MCF 10A (cell line): ENCODE measurements around the gene ETS2. TPM values are rescaled to one million over a fixed set of nuclear protein-coding genes. Genes with fewer than 3 reads are reported as not detected.

Experiments used
- BruUV-seq: library from RNA; stranded (reverse); fragments of 400-500 nt; replicated peaks from 2 replicates; lab custom pipeline; 2021; lab: Mats Ljungman, UMichigan
- CTCF ChIA-PET: fragments of 300-600 bp; sonication (Branson Sonifier 250); formaldehyde crosslinking; extraction: SDS; loops from one replicate; lab custom pipeline; 2021; ENCODE audit warnings: antibody characterized with exemption, inconsistent platforms; lab: Yijun Ruan, JAX
- POLR2A ChIA-PET: fragments of 300-600, 350-650 bp; sonication (Branson Sonifier 250); formaldehyde crosslinking; extraction: SDS; loops from one replicate; lab custom pipeline; 2020; ENCODE audit warnings: antibody characterized with exemption, inconsistent platforms; lab: Yijun Ruan, JAX
- DNase-seq: peaks from one replicate; pipeline ENCODE4 v3.0.0-alpha.2; 2018; ENCODE audit not compliant: unreplicated experiment
- H3K27ac Mint-ChIP-seq: one replicate; pipeline ENCODE4 v1.8.0; 2022; ENCODE audit warnings: mild to moderate bottlenecking, low read depth, mixed read lengths; ENCODE audit not compliant: unreplicated experiment
- H3K27me3 Mint-ChIP-seq: one replicate; pipeline ENCODE4 v1.8.0; 2022; ENCODE audit warnings: mixed read lengths; ENCODE audit not compliant: insufficient read depth, unreplicated experiment
- H3K36me3 Mint-ChIP-seq: one replicate; pipeline ENCODE4 v1.8.0; 2022; ENCODE audit warnings: mild to moderate bottlenecking, moderate library complexity, mixed read lengths; ENCODE audit not compliant: insufficient read depth, unreplicated experiment
- H3K4me1 Mint-ChIP-seq: one replicate; pipeline ENCODE4 v1.8.0; 2022; ENCODE audit warnings: mixed read lengths; ENCODE audit not compliant: insufficient read depth, unreplicated experiment
- H3K4me3 Mint-ChIP-seq: one replicate; pipeline ENCODE4 v1.8.0; 2022; ENCODE audit warnings: mild to moderate bottlenecking, moderate library complexity, mixed read lengths; ENCODE audit not compliant: unreplicated experiment
- H3K9me3 Mint-ChIP-seq: one replicate; pipeline ENCODE4 v1.8.0; 2022; ENCODE audit warnings: mixed read lengths; ENCODE audit not compliant: unreplicated experiment
- intact Hi-C: fragments of 100-400 bp; cut with micrococcal nuclease; formaldehyde crosslinking; loops from 2 replicates; pipeline ENCODE4 v1.14.1; 2022
- total RNA-seq: library from RNA; stranded (reverse); gene quantifications from 2 replicates; pipeline ENCODE4 v1.2.3, GENCODE V29; 2022
- TF ChIP-seq, protein P1 (sequence below): fragments of 200-600 bp; IDR thresholded peaks from one replicate; pipeline ENCODE4 v1.8.0; 2022; ENCODE audit warnings: antibody characterized with exemption, mild to moderate bottlenecking; ENCODE audit not compliant: unreplicated experiment

ETS2 gene
- total RNA-seq, 1 experiment from 2014 or later: 109 TPM

DNA sequence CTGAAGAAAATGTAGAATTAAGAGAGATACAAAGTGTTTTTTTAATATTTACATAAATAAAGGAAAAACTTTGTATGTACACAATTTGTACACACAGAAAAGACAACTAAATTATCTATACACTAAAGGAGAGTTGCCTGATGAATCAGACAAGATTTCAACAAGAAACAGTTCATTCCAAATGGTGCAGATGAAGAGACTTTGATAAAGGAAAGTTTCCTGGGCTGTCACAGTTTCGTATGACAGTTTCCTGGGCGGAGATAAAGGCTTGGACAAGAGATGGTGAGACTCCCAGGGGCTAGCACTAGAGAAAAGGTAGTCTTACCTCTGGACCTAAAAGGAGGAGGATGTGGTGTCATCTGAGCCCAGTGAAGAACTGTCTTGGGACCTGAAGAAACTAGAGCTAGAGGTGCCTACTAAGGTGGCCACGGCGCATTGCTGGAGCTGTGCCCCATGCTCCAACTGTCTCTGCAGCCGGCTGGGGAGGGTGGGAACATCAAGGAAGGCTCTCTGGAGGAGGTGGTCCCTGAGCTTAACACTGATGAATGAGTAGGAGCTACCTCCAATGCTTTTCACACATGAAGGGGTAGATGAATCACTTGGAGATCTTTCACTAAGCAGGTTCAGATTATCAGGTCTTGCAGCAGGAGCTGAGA, 32.2 kb downstream of the ETS2 start:
- POLR2A ChIA-PET: interaction anchor here (0.7 to 4.0 kb wide), 6 partner anchors 15 to 156 kb away, joined by 3 to 28 read pairs (median 12); no protein-coding TSS in a partner anchor
- TF ChIP-seq, protein P1, sequence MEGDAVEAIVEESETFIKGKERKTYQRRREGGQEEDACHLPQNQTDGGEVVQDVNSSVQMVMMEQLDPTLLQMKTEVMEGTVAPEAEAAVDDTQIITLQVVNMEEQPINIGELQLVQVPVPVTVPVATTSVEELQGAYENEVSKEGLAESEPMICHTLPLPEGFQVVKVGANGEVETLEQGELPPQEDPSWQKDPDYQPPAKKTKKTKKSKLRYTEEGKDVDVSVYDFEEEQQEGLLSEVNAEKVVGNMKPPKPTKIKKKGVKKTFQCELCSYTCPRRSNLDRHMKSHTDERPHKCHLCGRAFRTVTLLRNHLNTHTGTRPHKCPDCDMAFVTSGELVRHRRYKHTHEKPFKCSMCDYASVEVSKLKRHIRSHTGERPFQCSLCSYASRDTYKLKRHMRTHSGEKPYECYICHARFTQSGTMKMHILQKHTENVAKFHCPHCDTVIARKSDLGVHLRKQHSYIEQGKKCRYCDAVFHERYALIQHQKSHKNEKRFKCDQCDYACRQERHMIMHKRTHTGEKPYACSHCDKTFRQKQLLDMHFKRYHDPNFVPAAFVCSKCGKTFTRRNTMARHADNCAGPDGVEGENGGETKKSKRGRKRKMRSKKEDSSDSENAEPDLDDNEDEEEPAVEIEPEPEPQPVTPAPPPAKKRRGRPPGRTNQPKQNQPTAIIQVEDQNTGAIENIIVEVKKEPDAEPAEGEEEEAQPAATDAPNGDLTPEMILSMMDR: no peak
- DNase-seq: no peak
- Mint-ChIP-seq H3K4me1 (peaks cover 35% of the 10 kb centered on the region), H3K27me3 (no peaks in the 10 kb centered on the region), H3K9me3 (no peaks in the 10 kb centered on the region), H3K27ac (peak overlapping the region; percentile 46), H3K4me3 (no peak overlapping the region), H3K36me3 (no peaks in the 10 kb centered on the region)
- intact Hi-C loops: loop anchor here (2.0 kb wide), 1 partner anchor 27 kb away; no protein-coding TSS in a partner anchor
- no TSS peak for BruUV-seq
- CTCF ChIA-PET: interaction anchor here (0.6 to 2.2 kb wide), 4 partner anchors 11 to 1137 kb away, joined by 3 to 6 read pairs (median 4); no protein-coding TSS in a partner anchor

DNA sequence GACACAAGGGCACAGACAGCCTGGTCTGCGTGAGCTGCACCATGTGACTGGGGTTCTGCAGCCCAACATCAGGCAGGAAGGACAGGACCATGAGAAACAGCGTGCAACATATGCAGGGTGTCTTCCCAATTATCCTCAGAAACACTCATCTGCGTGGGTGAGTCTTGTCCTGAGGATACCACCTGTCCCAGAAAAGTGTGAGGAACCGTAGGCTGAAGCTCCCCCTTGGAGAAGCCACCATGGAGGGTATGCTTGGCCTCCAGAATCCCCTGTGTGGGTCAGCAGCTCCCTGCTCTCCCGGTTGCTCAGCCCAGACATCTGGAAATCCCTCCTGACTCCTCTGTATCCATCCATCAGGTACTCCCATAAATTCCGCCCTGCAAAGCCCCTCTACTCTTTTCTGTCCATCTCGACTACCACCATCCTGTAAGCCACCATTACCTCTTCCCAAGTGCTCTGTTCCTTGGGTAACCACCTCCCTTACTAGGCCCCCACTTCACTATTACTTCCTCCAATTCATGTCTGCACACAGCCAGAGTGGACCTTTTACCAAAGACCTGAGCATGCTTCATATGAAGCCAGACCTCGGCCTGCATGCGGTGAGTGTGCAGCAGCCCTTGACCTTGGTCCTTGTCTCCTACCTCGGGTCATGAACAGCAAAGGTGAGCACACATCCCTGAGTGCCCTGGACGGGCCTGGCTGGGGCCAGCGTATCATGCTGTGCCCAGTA, 33.0 kb downstream of the ETS2 start:
- H3K27ac Mint-ChIP-seq: peak overlapping the region; percentile 88

DNA sequence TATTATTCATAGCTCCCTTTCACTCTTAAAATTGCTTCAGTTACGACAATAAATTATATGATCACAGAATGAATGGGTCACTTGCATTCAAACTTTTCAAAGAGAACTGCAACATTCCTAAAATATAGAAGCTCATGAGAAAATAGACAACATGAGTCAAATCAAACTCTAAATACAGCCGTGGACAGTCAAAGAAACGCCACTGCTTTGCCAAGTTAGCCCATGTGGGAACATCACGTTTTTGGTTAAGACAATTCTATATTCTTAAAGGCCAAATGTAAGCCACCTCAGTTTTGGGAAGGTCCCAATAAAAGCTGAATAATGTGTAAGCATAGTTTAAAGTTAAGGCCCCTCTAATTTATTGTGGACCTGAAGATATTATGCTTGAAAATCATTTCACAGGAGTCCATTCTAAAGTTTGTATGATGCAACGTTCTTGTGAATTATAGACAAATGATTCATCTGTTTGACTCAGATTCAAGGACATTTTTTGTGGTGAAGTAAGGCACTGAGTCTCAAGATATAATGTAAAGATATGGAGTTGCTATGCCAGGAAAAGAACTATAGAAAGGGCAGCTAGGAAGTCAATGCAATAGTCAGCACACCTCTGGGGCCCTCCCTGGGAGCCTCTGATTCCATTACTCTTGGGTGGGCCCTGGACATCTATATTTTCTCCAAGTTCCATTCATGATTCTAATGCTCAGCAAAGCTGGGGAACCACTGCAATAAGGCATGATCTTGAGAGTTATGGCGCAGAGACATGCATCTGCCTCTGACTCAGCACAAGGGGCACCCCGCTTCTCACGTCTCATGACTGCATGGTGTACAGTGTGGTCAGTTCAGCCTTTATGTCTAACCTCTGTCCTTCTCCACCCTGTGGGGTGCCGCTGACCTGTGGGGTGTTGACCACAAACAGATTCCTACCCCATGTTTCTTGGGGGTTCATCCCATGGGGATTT, 33.9 kb downstream of the ETS2 start:
- H3K4me1 Mint-ChIP-seq: peaks cover 46% of the 10 kb centered on the region
- ChIA-PET POLR2A (interaction anchor here (0.6 to 4.0 kb wide), 30 partner anchors 8 to 244 kb away, joined by 3 to 28 read pairs (median 4); no protein-coding TSS in a partner anchor), CTCF (interaction anchor here (0.6 to 2.2 kb wide), 8 partner anchors 13 to 637 kb away, joined by 3 to 6 read pairs (median 4); no protein-coding TSS in a partner anchor)
- no peaks in the 10 kb centered on the region for H3K27me3 Mint-ChIP-seq
- TF ChIP-seq, protein P1: no peak
- intact Hi-C loops: loop anchor here (1.0 to 2.0 kb wide), 2 partner anchors 8 to 29 kb away; no protein-coding TSS in a partner anchor
- H3K9me3 Mint-ChIP-seq: no peaks in the 10 kb centered on the region
- TSS peak; percentile 99 for BruUV-seq
- peak; percentile 89 for DNase-seq
- H3K27ac Mint-ChIP-seq: peak overlapping the region; percentile 88
- H3K4me3 Mint-ChIP-seq: peak overlapping the region; percentile 15
- H3K36me3 Mint-ChIP-seq: no peaks in the 10 kb centered on the region

More for the DNA sequence above, 33.0 kb downstream of the ETS2 start:
- Mint-ChIP-seq H3K4me1 (peaks cover 38% of the 10 kb centered on the region), H3K9me3 (no peaks in the 10 kb centered on the region), H3K4me3 (peak overlapping the region; percentile 15), H3K27me3 (no peaks in the 10 kb centered on the region), H3K36me3 (no peaks in the 10 kb centered on the region)
- no peak for DNase-seq
- TF ChIP-seq, protein P1: no peak
- ChIA-PET CTCF (interaction anchor here (0.6 to 2.2 kb wide), 5 partner anchors 12 to 1138 kb away, joined by 3 to 6 read pairs (median 4); no protein-coding TSS in a partner anchor), POLR2A (interaction anchor here (0.7 to 4.0 kb wide), 23 partner anchors 9 to 210 kb away, joined by 3 to 28 read pairs (median 4); no protein-coding TSS in a partner anchor)
- BruUV-seq: no TSS peak
- intact Hi-C loops: loop anchor here (1.0 to 2.0 kb wide), 2 partner anchors 7 to 28 kb away; no protein-coding TSS in a partner anchor
